ENCODE measurements around the gene HPCA. TPM values are rescaled to one million over a fixed set of nuclear protein-coding genes. Genes with fewer than 3 reads are reported as not detected.

The HPCA gene
- total RNA-seq, 2 donors from 2014 or later = not detected

DNA sequence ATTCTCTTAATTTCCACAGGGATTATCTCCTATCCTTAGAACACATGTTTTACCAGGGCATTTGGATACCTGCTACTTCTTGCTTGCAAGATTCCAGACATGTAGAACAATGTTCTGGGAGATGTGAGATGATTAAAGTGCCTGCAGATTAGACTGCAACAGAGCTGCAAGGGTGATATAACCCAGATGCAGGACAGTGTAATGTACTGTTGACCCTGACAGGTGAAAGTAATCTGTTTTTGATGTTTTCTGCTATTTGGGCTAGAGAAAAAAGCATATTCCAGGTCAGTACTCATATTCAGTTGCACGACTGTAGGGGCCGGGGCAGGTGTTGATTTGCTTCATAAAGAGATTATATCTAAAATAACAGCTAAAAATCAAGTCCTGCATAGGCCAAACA is 42.0 kb downstream of the HPCA start:
- no peak overlapping the region for H3K4me3 ChIP-seq
- 75 to 97% methylated on average over 2 of the region's 2 CpGs for WGBS, 2 donors
- ATAC-seq = no peak
- intact Hi-C loops (cut with DNase I) = no loop called here
- H3K27me3 ChIP-seq = peaks cover 0 to 3% of the 10 kb centered on the region in 2 donors
- H3K27ac ChIP-seq = no peak overlapping the region
- peaks cover 6% of the 10 kb centered on the region for H3K4me1 ChIP-seq
- DNase-seq = no peak
- no peaks in the 10 kb centered on the region for H3K36me3 ChIP-seq (replicated peaks in 1 of 2; ENCODE audit: insufficient read depth in 1 of 2, low read depth in 2 of 2)
- no peaks in the 10 kb centered on the region for H3K9me3 ChIP-seq
- TF ChIP-seq CTCF (IDR thresholded peaks at IDR 0.05) = no peak
- TF ChIP-seq POLR2A (IDR thresholded peaks at IDR 0.05) = no peak

GRCh38 chr1:32928715-32929114 is 42.4 kb downstream of the HPCA start:
- H3K9me3 ChIP-seq = no peaks in the 10 kb centered on the region
- H3K27me3 ChIP-seq = peaks cover 0 to 3% of the 10 kb centered on the region in 2 donors
- ATAC-seq (no peak), DNase-seq (no peak)
- no peak overlapping the region for H3K4me3 ChIP-seq
- H3K4me1 ChIP-seq = peaks cover 10% of the 10 kb centered on the region
- TF ChIP-seq CTCF (IDR thresholded peaks at IDR 0.05) = no peak
- TF ChIP-seq POLR2A (IDR thresholded peaks at IDR 0.05) = no peak
- no peak overlapping the region for H3K27ac ChIP-seq
- H3K36me3 ChIP-seq (replicated peaks in 1 of 2; ENCODE audit: insufficient read depth in 1 of 2, low read depth in 2 of 2) = no peaks in the 10 kb centered on the region
- 83 to 91% methylated on average over 8 of the region's 8 CpGs for WGBS, 2 donors
- intact Hi-C loops (cut with DNase I) = no loop called here

DNA sequence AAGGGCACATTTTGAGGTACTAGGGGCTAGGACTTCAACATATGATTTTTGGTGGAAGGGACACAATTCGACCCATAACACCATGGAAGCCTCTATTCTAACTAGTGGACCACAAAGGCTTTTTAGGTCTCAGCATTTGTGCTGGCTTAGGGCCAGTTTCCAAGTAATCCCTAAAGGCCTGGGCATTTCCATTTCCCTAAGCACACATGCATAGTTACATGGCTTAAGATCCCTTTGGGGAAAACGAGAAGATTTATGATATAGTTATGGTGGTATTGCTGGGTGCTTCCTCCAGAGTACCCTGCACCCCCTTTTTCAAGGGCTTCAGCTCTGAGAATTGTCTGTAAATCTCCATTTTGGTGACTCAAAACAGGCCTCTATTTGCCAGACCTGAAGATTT is 43.1 kb downstream of the HPCA start:
- no peak for ATAC-seq
- Histone ChIP-seq H3K9me3 (no peaks in the 10 kb centered on the region), H3K36me3 (replicated peaks in 1 of 2; ENCODE audit: insufficient read depth in 1 of 2, low read depth in 2 of 2) (no peaks in the 10 kb centered on the region), H3K4me1 (peaks cover 17% of the 10 kb centered on the region), H3K4me3 (no peak overlapping the region), H3K27me3 (peaks cover 0 to 3% of the 10 kb centered on the region in 2 donors), H3K27ac (no peak overlapping the region)
- intact Hi-C loops (cut with DNase I) = no loop called here
- DNase-seq = no peak
- no peak for TF ChIP-seq CTCF (IDR thresholded peaks at IDR 0.05)
- TF ChIP-seq POLR2A (IDR thresholded peaks at IDR 0.05) = no peak
- WGBS, 2 donors = 37 to 43% methylated on average over 2 of the region's 2 CpGs

GRCh38 chr1:32931760-32932159 is 45.5 kb downstream of the HPCA start:
- Histone ChIP-seq H3K4me1 (peaks cover 14% of the 10 kb centered on the region), H3K9me3 (no peaks in the 10 kb centered on the region), H3K4me3 (no peak overlapping the region), H3K27ac (no peak overlapping the region), H3K27me3 (no peaks in the 10 kb centered on the region), H3K36me3 (replicated peaks in 1 of 2; ENCODE audit: insufficient read depth in 1 of 2, low read depth in 2 of 2) (no peaks in the 10 kb centered on the region)
- ATAC-seq (no peak), DNase-seq (no peak)
- intact Hi-C loops (cut with DNase I) = no loop called here
- TF ChIP-seq POLR2A (IDR thresholded peaks at IDR 0.05) (no peak), CTCF (IDR thresholded peaks at IDR 0.05) (no peak)
- 67 to 89% methylated on average over 1 of the region's 1 CpG for WGBS, 2 donors

DNA sequence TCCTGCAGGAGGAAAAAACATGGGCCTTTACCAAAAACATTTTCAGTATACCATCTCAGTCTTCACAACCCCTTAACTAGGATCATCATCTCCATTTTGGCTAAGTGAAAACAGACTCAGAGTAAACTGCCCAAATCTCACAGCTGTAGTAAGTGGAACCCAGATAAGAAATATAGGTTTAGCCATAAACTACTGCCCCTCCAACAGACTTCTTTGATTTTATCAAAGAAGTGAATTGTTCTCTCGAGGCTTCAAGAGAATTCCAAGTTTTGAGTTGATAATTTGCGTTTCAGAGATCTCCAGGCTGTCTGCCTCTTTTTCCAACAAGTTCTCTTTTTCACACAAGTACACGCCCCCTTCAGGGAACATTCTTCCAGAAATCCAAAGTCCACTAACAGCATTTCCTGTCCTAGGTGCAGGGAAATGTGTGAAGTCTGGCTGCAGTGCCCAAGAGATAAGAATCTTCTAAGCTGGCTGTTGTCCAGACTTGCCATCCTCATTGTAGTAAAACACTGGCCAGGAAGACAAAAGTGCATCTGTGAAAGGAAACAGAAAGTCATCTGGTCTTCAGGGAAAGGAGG is 47.5 kb downstream of the HPCA start:
- intact Hi-C loops (cut with DNase I) = no loop called here
- WGBS, 2 donors = 4 to 23% methylated on average over 3 of the region's 3 CpGs
- ATAC-seq = peak; percentile 84
- peak overlapping the region in 3 of 4 donors; percentile 42 to 75 (median 63) for H3K27ac ChIP-seq
- H3K4me3 ChIP-seq = no peak overlapping the region
- no peaks in the 10 kb centered on the region for H3K9me3 ChIP-seq
- H3K27me3 ChIP-seq = no peaks in the 10 kb centered on the region
- H3K36me3 ChIP-seq (replicated peaks in 1 of 2; ENCODE audit: insufficient read depth in 1 of 2, low read depth in 2 of 2) = peaks cover 0 to 5% of the 10 kb centered on the region in 2 donors
- DNase-seq = peak; percentile 32 to 71 (median 52)
- TF ChIP-seq POLR2A (IDR thresholded peaks at IDR 0.05) (no peak), CTCF (IDR thresholded peaks at IDR 0.05) (peak in 1 of 7 experiments; percentile 2)
- peaks cover 14% of the 10 kb centered on the region for H3K4me1 ChIP-seq
